GM15510 (cell line): ENCODE data around the gene CABP1.

ENCODE experiments used
- POLR2A ChIP-seq: IDR thresholded peaks from 3 replicates; pipeline ENCODE4 v1.6.1; 2011; ENCODE audit warnings: borderline replicate concordance; ENCODE audit not compliant: insufficient read length; ENCODE audit errors: extremely low read depth

The CABP1 gene

GRCh38 chr12:120697344-120697743 is 56.9 kb downstream of the CABP1 start:
- no peak for TF ChIP-seq POLR2A

- no peak for TF ChIP-seq POLR2A
Observed at GRCh38 chr12:120698665-120699064, 58.2 kb downstream of the CABP1 start.

DNA sequence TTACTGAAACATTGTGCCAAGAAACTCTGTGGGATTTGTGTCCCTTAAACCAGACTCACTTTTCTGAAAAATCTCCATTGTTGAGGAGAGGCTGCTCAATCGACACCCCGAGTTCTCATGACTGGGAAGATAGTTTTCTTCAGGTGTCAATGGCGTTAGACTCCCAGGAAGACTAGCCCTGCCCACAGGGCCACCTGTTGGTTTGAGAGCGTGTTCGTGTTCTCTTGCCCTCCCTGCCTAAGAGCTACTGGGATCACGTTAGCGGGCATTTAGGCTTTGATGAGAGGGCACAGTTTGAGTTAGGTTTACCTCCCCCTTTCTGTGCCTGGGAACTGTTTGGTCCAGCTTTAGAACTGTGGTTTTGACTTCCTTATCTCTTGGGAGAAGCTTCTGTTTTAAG is 59.1 kb downstream of the CABP1 start:
- no peak for TF ChIP-seq POLR2A

DNA sequence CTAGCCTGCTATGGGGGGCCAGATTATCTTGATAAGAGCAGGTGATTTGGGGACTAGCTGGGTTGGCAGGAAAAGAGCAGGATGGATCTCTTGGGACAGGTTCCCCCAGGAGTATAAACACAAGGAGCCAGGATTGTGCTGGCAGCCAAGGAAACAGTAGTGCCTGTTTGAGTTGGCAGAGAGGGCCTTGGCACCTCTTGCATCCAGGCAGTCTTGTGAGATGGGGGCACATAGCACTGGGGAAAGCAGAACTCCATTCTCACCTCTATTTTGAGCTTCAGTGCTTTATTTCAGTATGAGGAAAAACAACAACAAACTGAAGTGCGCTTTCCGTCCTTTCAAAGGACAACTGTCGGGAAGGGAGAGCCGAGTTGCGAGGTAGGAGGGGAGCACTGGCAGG is 60.5 kb downstream of the CABP1 start:
- no peak for TF ChIP-seq POLR2A

DNA sequence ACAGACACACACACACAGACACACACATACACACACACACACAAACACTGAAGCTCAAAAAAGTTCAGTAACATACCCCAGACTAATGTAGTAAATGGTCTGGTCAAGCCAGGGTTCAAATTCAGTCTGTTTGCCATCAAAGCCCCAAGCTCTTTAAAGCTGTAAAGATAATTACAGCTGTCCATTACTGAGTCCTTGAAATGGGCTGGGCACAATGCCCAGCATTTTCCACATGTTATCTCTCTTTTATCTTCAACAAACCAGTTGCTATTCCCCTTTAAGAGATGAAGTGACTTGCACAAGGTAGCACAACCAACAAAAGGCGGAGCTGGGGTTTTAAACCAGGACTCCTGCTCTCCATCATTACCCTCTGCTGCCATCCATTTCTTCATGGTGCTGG is 62.2 kb downstream of the CABP1 start:
- TF ChIP-seq POLR2A: no peak

GRCh38 chr12:120703311-120703942 is 63.0 kb downstream of the CABP1 start:
- no peak for TF ChIP-seq POLR2A

- TF ChIP-seq POLR2A: no peak
Observed at GRCh38 chr12:120705618-120706017, 65.2 kb downstream of the CABP1 start.

DNA sequence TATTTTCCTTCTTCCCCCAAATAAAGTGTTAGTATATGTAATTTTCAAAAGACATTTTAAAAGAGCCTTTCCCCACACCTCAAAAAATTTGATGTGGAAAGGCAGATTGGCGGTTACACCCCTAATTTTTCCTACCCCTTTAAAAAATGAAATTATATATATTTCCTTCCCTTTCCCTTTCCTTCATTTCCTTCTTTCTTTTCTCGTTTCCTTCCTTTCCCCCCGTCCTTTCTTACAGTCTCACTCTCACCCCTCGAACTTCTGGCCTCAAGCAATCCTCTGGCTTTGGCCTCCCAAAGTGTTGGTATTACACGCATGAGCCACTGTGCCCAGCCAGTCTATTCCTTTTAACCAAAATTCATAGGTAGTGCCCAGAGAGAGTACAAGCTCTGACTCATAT is 65.6 kb downstream of the CABP1 start:
- no peak for TF ChIP-seq POLR2A

GRCh38 chr12:120708651-120709050 is 68.2 kb downstream of the CABP1 start:
- TF ChIP-seq POLR2A: no peak

GRCh38 chr12:120710031-120710804 is 69.8 kb downstream of the CABP1 start, which contains the start of gene UNC119B:
UNC119B (plus strand) TSS chr12:120710458; CDS start chr12:120710475, 17 bp downstream.
- TF ChIP-seq POLR2A: peak; percentile 57

GRCh38 chr12:120710805-120711296 is 70.4 kb downstream of the CABP1 start:
- TF ChIP-seq POLR2A: no peak

- TF ChIP-seq POLR2A: no peak
Observed at GRCh38 chr12:120711411-120711810, 71.0 kb downstream of the CABP1 start.

DNA sequence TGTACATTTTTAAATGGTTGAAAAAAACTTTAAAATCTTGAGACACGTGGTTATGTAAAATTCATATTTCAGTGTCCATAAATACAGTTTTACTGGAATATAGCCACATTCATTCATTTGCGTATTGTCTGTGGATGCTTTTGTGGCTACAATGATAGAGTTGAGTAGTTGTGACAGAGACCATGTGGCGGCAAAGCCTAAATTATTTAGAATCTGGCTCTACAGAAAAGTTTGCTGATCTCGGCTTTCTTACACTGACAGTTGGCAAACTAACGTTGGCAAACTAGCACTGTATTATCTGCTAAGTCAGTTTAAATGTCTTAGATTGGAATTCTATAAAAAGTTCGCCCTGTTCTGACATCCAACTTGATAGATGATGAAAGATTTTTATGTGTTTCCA is 72.2 kb downstream of the CABP1 start:
- TF ChIP-seq POLR2A: no peak

DNA sequence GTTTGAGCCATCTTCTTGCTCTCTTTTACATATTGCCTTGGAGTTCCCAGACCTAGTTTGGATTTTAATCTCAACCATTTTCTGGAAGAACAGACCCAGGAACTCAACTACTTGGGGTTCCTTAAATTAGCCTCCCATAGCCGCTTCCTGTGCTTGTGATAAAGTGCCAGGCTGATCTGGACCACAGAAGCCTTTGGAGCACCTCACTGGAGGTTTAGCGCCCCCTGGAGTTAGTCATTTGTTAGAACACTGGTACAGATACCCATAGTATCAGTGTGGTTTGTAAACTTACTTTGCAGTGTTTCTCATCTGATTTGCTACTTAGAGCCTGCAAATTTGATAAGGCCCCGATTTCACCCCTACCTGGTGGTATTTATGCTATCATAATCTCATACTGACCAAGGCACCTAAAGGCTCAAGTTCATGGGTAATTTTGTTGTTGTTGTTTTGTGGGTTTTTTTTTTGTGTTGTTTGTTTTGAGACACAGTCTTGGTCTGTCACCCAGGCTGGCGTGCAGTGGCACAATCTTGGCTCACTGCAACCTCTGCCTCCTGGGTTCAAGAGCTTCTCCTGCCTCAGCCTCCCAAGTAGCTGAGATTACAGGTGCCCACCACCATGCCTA is 73.5 kb downstream of the CABP1 start:
- TF ChIP-seq POLR2A: no peak
